ENCODE data around the gene PTGDS. TPM values are rescaled to one million over a fixed set of nuclear protein-coding genes. Genes with fewer than 3 reads are reported as not detected.

PTGDS gene
- total and polyA plus RNA-seq, 2 experiments from 2014 or later = 0.25 TPM; not detected in 1

DNA sequence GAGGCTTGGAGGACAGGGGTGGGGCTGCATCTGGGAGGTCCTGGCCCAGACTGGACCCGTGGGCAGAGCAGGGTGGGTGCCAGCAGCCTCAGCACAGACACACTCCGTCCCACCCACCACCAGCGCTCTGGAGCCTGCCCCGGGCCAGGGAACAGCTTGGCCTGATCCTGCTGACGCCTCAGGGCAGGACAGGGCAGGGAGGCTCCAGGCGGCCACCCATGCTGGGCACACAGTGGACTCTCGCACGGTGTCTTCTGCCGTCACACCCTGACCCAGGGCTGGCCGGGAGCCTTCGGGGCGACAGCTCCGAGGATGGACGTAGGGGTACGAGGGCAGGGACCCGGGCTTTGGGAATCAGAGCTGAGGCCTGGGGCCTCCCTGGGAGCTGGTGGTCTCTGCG is 8.2 kb upstream of the PTGDS start:
- Histone ChIP-seq H3K9me2 (ENCODE audit: insufficient read depth) (no peaks in the 10 kb centered on the region), H3K79me2 (ENCODE audit: insufficient read depth) (no peaks in the 10 kb centered on the region), H4K20me1 (ENCODE audit: insufficient read depth) (no peaks in the 10 kb centered on the region), H3K27ac (no peak overlapping the region), H2AFZ (no peak overlapping the region), H3K4me1 (ENCODE audit: insufficient read depth) (no peaks in the 10 kb centered on the region), H3F3A (ENCODE audit: insufficient read depth) (no peaks in the 10 kb centered on the region), H3K36me3 (ENCODE audit: low read depth) (no peaks in the 10 kb centered on the region), H3K27me3 (replicated peaks; ENCODE audit: insufficient read depth) (no peaks in the 10 kb centered on the region), H3K4me3 (no peak overlapping the region), H3K4me2 (ENCODE audit: unreplicated experiment) (no peak overlapping the region), H3K9ac (no peak overlapping the region), H3K9me3 (ENCODE audit: low read depth) (no peaks in the 10 kb centered on the region)
- in situ Hi-C loops (cut with MboI) = no loop called here
- 29 to 30% methylated on average over 16 to 17 of the region's 17 CpGs for WGBS, 2 experiments (ENCODE audit: low coverage in 1 of 2, low lambda C conversion rate in 2 of 2, missing lambda C conversion rate in 2 of 2)
- TF ChIP-seq EZH2 (IDR thresholded peaks at IDR 0.05; ENCODE audit: insufficient read depth, poor library complexity, severe bottlenecking) = no peak
- TF ChIP-seq EZH2phosphoT487 (IDR thresholded peaks at IDR 0.05; ENCODE audit: insufficient read depth, low read depth) = no peak
- no peak for DNase-seq

DNA sequence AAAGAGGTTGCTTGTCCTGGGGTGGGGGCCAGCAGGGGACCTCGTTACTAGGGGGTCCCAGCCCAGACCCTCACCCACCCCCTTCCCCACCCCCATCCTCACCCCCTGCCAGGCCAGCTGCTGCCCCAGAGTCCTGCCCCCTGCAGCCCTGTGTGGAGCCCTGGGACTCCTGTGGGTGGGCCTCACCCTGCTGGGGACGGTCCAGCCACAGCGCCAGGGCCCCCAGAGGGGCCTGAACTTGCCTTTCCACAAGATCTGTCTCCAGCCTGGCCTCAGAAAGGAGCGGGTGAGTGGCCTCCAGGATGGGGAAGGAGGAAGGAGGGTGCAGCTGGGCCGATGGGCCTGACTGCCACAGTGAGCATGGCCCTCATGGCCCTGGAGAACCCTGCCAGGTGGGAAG is 7.5 kb upstream of the PTGDS start:
- 73 to 85% methylated on average over 4 to 5 of the region's 5 CpGs for WGBS, 2 experiments (ENCODE audit: low coverage in 1 of 2, low lambda C conversion rate in 2 of 2, missing lambda C conversion rate in 2 of 2)
- no peak for TF ChIP-seq EZH2 (IDR thresholded peaks at IDR 0.05; ENCODE audit: insufficient read depth, poor library complexity, severe bottlenecking)
- TF ChIP-seq EZH2phosphoT487 (IDR thresholded peaks at IDR 0.05; ENCODE audit: insufficient read depth, low read depth) = no peak
- Histone ChIP-seq H3K9me2 (ENCODE audit: insufficient read depth) (no peaks in the 10 kb centered on the region), H4K20me1 (ENCODE audit: insufficient read depth) (no peaks in the 10 kb centered on the region), H3K9ac (no peak overlapping the region), H3K36me3 (ENCODE audit: low read depth) (no peaks in the 10 kb centered on the region), H3K27ac (no peak overlapping the region), H3K4me1 (ENCODE audit: insufficient read depth) (no peaks in the 10 kb centered on the region), H3K4me2 (ENCODE audit: unreplicated experiment) (no peak overlapping the region), H2AFZ (no peak overlapping the region), H3F3A (ENCODE audit: insufficient read depth) (no peaks in the 10 kb centered on the region), H3K79me2 (ENCODE audit: insufficient read depth) (no peaks in the 10 kb centered on the region), H3K9me3 (ENCODE audit: low read depth) (no peaks in the 10 kb centered on the region), H3K27me3 (replicated peaks; ENCODE audit: insufficient read depth) (no peaks in the 10 kb centered on the region), H3K4me3 (no peak overlapping the region)
- no peak for DNase-seq
- in situ Hi-C loops (cut with MboI) = no loop called here

DNA sequence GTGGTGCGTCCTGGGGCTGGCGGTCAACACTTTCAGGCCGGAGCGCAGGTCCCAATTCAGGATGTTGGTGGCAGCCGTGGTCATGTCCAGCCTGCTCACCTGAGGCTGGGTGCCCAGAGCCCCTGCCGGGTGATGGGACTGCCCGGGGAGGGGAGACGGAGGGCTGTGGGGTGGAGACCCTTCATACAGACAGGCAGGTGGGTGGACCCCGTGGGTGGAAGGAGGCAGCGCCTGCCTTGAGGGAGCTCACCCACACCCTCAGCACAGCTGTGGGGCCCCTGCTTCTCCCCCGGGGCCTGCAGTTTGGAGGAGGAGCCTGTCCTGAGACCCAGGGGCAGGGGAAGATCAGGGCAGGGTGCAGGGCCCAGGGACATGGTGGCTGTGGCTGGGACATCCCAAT is 6.9 kb upstream of the PTGDS start:
- no peaks in the 10 kb centered on the region for H3K79me2 ChIP-seq (ENCODE audit: insufficient read depth)
- no peak overlapping the region for H3K9ac ChIP-seq
- H3K4me1 ChIP-seq (ENCODE audit: insufficient read depth) = no peaks in the 10 kb centered on the region
- TF ChIP-seq EZH2phosphoT487 (IDR thresholded peaks at IDR 0.05; ENCODE audit: insufficient read depth, low read depth) (no peak), EZH2 (IDR thresholded peaks at IDR 0.05; ENCODE audit: insufficient read depth, poor library complexity, severe bottlenecking) (no peak)
- no peaks in the 10 kb centered on the region for H4K20me1 ChIP-seq (ENCODE audit: insufficient read depth)
- H3K36me3 ChIP-seq (ENCODE audit: low read depth) = no peaks in the 10 kb centered on the region
- H3K27ac ChIP-seq = no peak overlapping the region
- no peaks in the 10 kb centered on the region for H3K9me3 ChIP-seq (ENCODE audit: low read depth)
- WGBS, 2 experiments (ENCODE audit: low coverage in 1 of 2, low lambda C conversion rate in 2 of 2, missing lambda C conversion rate in 2 of 2) = 73 to 81% methylated on average over 5 to 11 of the region's 11 CpGs
- H3K4me2 ChIP-seq (ENCODE audit: unreplicated experiment) = no peak overlapping the region
- H3F3A ChIP-seq (ENCODE audit: insufficient read depth) = no peaks in the 10 kb centered on the region
- no peak overlapping the region for H3K4me3 ChIP-seq
- H3K9me2 ChIP-seq (ENCODE audit: insufficient read depth) = no peaks in the 10 kb centered on the region
- in situ Hi-C loops (cut with MboI) = no loop called here
- H2AFZ ChIP-seq = no peak overlapping the region
- no peaks in the 10 kb centered on the region for H3K27me3 ChIP-seq (replicated peaks; ENCODE audit: insufficient read depth)
- DNase-seq = no peak

DNA sequence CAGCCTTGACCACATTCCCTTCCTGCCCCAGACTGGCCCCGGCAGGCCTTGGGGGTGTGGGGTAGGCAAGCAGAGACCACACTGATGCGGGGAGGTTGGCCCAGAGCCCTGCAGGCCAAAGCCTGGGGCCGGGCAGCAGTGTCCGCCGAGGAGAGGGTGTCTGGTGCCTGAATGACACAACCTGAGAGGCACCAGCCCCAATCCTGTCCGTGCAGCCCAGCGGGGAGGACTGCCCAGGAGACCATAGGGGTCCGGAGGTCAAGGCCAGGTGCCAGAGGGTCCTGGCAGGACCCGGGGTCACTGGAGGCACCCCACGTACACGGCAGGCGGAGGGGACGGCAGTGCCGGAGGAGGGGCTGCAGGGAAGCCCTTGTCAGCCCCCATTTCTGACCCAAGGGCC is 5.6 kb upstream of the PTGDS start:
- Histone ChIP-seq H4K20me1 (ENCODE audit: insufficient read depth) (no peaks in the 10 kb centered on the region), H3K79me2 (ENCODE audit: insufficient read depth) (no peaks in the 10 kb centered on the region), H3K4me2 (ENCODE audit: unreplicated experiment) (no peak overlapping the region), H3K4me3 (no peak overlapping the region), H3K9ac (no peak overlapping the region), H3K36me3 (ENCODE audit: low read depth) (no peaks in the 10 kb centered on the region), H3K27me3 (replicated peaks; ENCODE audit: insufficient read depth) (no peaks in the 10 kb centered on the region), H3K27ac (no peak overlapping the region), H3K9me2 (ENCODE audit: insufficient read depth) (no peaks in the 10 kb centered on the region), H3K4me1 (ENCODE audit: insufficient read depth) (no peaks in the 10 kb centered on the region), H2AFZ (no peak overlapping the region), H3K9me3 (ENCODE audit: low read depth) (no peaks in the 10 kb centered on the region), H3F3A (ENCODE audit: insufficient read depth) (no peaks in the 10 kb centered on the region)
- 51 to 64% methylated on average over 14 of the region's 14 CpGs for WGBS, 2 experiments (ENCODE audit: low coverage in 1 of 2, low lambda C conversion rate in 2 of 2, missing lambda C conversion rate in 2 of 2)
- DNase-seq = no peak
- no peak for TF ChIP-seq EZH2 (IDR thresholded peaks at IDR 0.05; ENCODE audit: insufficient read depth, poor library complexity, severe bottlenecking)
- TF ChIP-seq EZH2phosphoT487 (IDR thresholded peaks at IDR 0.05; ENCODE audit: insufficient read depth, low read depth) = no peak
- in situ Hi-C loops (cut with MboI) = no loop called here

DNA sequence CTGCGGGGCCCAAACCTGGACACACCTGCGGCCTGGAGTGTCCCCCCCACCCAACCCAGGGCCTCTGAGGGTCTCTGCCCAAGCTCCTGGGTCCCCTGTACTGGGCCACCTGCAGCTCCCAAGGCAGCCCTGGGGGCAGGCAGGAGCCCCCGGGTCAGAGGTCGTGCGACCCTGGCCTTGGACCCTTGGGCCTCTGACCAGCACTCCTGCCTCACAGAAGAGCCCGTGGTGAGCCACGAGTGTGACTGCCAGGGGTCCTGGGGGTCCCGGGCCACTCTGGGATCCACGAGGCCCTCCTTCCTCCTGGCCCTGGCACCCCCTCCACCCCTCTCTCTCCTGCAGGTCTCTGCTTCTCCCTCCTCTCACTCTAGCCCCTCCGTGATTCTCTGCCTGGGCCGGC is 5.0 kb upstream of the PTGDS start:
- Histone ChIP-seq H3K9me2 (ENCODE audit: insufficient read depth) (no peaks in the 10 kb centered on the region), H3K36me3 (ENCODE audit: low read depth) (no peaks in the 10 kb centered on the region), H3K27me3 (replicated peaks; ENCODE audit: insufficient read depth) (no peaks in the 10 kb centered on the region), H4K20me1 (ENCODE audit: insufficient read depth) (no peaks in the 10 kb centered on the region), H3K9me3 (ENCODE audit: low read depth) (no peaks in the 10 kb centered on the region), H3K4me2 (ENCODE audit: unreplicated experiment) (no peak overlapping the region), H3K9ac (no peak overlapping the region), H3K79me2 (ENCODE audit: insufficient read depth) (no peaks in the 10 kb centered on the region), H3K4me1 (ENCODE audit: insufficient read depth) (no peaks in the 10 kb centered on the region), H3F3A (ENCODE audit: insufficient read depth) (no peaks in the 10 kb centered on the region), H3K4me3 (no peak overlapping the region), H3K27ac (no peak overlapping the region), H2AFZ (no peak overlapping the region)
- in situ Hi-C loops (cut with MboI) = no loop called here
- WGBS, 2 experiments (ENCODE audit: low coverage in 1 of 2, low lambda C conversion rate in 2 of 2, missing lambda C conversion rate in 2 of 2) = 53 to 62% methylated on average over 7 to 11 of the region's 11 CpGs
- no peak for DNase-seq
- no peak for TF ChIP-seq EZH2phosphoT487 (IDR thresholded peaks at IDR 0.05; ENCODE audit: insufficient read depth, low read depth)
- no peak for TF ChIP-seq EZH2 (IDR thresholded peaks at IDR 0.05; ENCODE audit: insufficient read depth, poor library complexity, severe bottlenecking)
